Karpas-422 (cell line): ENCODE measurements around the gene RFPL4A. TPM values are rescaled to one million over a fixed set of nuclear protein-coding genes. Genes with fewer than 3 reads are reported as not detected.
"Not testable (repeated sequence)": the region's sequence is repeated elsewhere in the genome, so short reads cannot be mapped to it uniquely, and the experiment has no call there.

Experiments
- DNase-seq: peaks from one replicate; pipeline ENCODE4 v3.0.0-alpha.2; 2015
- H2AFZ ChIP-seq: fragments of 200-600 bp; sonication (generic); 2 replicates; pipeline ENCODE4 v1.6.1; 2014; ENCODE audit warnings: antibody characterized with exemption, low read length, mixed read lengths
- H3K27ac ChIP-seq: fragments of 200-600 bp; sonication (generic); 2 replicates; pipeline ENCODE4 v1.5.1; 2014; ENCODE audit warnings: mild to moderate bottlenecking, low read length, moderate library complexity
- H3K27me3 ChIP-seq: fragments of 200-600 bp; sonication (generic); 2 replicates; pipeline ENCODE4 v1.6.1; 2014; ENCODE audit warnings: low read length, mixed read lengths
- H3K36me3 ChIP-seq: fragments of 200-600 bp; sonication (generic); 2 replicates; pipeline ENCODE4 v1.6.1; 2014; ENCODE audit warnings: low read length, mixed read lengths; ENCODE audit not compliant: insufficient read depth
- H3K4me1 ChIP-seq: fragments of 200-600 bp; sonication (generic); 2 replicates; pipeline ENCODE4 v1.6.1; 2014; ENCODE audit warnings: mild to moderate bottlenecking, low read length, mixed read lengths
- H3K4me2 ChIP-seq: fragments of 200-600 bp; sonication (generic); 2 replicates; pipeline ENCODE4 v1.6.1; 2014; ENCODE audit warnings: low read length, low read depth, mild to moderate bottlenecking; ENCODE audit not compliant: poor library complexity, severe bottlenecking
- H3K4me3 ChIP-seq: fragments of 200-600 bp; sonication (generic); 2 replicates; pipeline ENCODE4 v1.5.1; 2014; ENCODE audit warnings: mild to moderate bottlenecking, antibody characterized with exemption, low read length, mixed read lengths
- H3K79me2 ChIP-seq: fragments of 200-600 bp; sonication (generic); 2 replicates; pipeline ENCODE4 v1.6.1; 2014; ENCODE audit warnings: mild to moderate bottlenecking, low read length, mixed read lengths
- H3K9ac ChIP-seq: fragments of 200-600 bp; sonication (generic); 2 replicates; pipeline ENCODE4 v1.6.0; 2014; ENCODE audit warnings: low read length
- H3K9me2 ChIP-seq: fragments of 200-600 bp; sonication (generic), shearing (Covaris generic); replicated peaks from 2 replicates; pipeline ENCODE4 v1.6.0; 2014; ENCODE audit warnings: mild to moderate bottlenecking, low read length, moderate library complexity; ENCODE audit not compliant: insufficient read depth
- H3K9me3 ChIP-seq: fragments of 300-700, 200-600 bp; sonication (generic); 2 replicates; pipeline ENCODE4 v1.6.1; 2014; ENCODE audit warnings: low read length, mixed read lengths
- H4K20me1 ChIP-seq: fragments of 200-600 bp; sonication (generic); 2 replicates; pipeline ENCODE4 v1.6.1; 2014; ENCODE audit warnings: mild to moderate bottlenecking, antibody characterized with exemption, low read length, low read depth; ENCODE audit not compliant: insufficient read depth
- total RNA-seq: library from RNA; depleted of rRNA; stranded (reverse); fragments of >200 nt; shearing (Covaris generic); gene quantifications from 2 replicates; pipeline ENCODE4 v1.2.3, GENCODE V29; 2014; ENCODE audit warnings: low replicate concordance

RFPL4A gene
- total RNA-seq, 1 experiment from 2014 or later: 0.22 TPM

DNA sequence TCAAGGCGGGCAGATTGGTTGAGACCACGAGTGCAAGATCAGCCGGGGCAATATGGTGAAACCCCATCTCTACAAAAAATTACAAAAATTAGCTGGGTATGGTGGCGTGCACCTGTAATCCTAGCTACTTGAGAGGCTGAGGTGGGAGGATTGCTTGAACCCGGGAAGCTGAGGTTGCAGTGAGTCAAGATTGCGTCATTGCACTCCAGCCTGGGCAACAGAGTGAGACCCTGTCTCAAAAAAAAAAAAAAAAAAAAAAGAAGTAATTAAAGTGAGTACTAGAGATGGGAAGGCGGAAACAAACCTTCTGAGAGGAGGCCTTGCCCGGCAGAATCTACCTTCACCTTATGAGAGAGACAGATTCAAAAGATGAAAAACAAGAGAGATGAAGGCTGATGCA is 35.4 kb upstream of the RFPL4A start:
- no peak overlapping the region for H3K4me2 ChIP-seq
- H4K20me1 ChIP-seq: no peaks in the 10 kb centered on the region
- H3K9me2 ChIP-seq: no peaks in the 10 kb centered on the region
- H3K27me3 ChIP-seq: peaks cover 9% of the 10 kb centered on the region
- no peak overlapping the region for H3K4me3 ChIP-seq
- no peaks in the 10 kb centered on the region for H3K79me2 ChIP-seq
- H3K9me3 ChIP-seq: peaks cover 19% of the 10 kb centered on the region
- DNase-seq: no peak
- H3K27ac ChIP-seq: no peak overlapping the region
- no peaks in the 10 kb centered on the region for H3K4me1 ChIP-seq
- no peak overlapping the region for H3K9ac ChIP-seq
- no peaks in the 10 kb centered on the region for H3K36me3 ChIP-seq
- H2AFZ ChIP-seq: no peak overlapping the region

DNA sequence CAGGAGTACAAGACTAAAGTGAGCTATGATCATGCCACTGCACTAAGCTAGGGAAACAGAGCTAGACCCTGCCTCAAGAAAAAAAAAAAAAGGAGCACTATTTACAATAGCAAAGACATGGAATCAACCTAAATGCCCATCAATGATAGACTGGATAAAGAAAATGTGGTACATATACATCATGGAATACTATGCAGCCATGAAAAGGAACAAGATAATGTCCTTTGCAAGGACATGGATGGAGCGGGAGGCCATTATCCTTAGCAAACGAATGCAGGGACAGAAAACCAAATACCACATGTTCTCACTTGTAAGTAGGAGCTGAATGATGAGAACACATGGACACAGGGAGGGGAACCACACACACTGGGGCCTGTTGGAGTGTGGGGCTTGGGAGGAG is 28.5 kb upstream of the RFPL4A start:
- not testable (repeated sequence) for H3K4me2 ChIP-seq, H3K9ac ChIP-seq, H3K9me3 ChIP-seq, H2AFZ ChIP-seq, H3K27me3 ChIP-seq, H3K27ac ChIP-seq, H3K9me2 ChIP-seq, H3K4me3 ChIP-seq, H4K20me1 ChIP-seq, H3K4me1 ChIP-seq, H3K36me3 ChIP-seq, DNase-seq, H3K79me2 ChIP-seq

DNA sequence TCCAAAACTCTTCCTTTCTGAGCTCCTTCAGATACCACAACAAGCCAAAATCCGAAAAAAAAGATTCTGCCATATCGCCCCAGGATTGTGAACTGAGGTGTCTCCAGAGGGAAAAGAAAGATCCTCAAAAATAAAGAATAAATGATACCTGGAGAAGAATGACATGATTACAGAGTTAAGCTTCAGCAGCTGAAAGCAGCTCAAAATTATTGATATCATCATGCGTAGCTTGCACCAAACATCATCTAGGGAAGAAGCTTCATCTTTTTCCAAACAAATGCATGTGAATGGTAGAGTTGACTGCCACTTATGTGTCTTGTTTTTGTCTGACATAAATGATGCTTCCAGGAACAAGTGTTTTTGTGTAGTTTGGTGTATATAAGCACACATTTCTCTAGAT is 20.6 kb upstream of the RFPL4A start, which contains the start of gene NLRP9:
Gene NLRP9, minus strand, starts transcription at position 101 of the 400 bp plus-strand sequence. Its CDS starts 28 bp downstream, at position 73.
- Histone ChIP-seq H3K27me3 (no peaks in the 10 kb centered on the region), H3K9me3 (no peaks in the 10 kb centered on the region), H3K4me2 (no peak within 1 kb of the TSS), H3K4me1 (no peaks in the 10 kb centered on the region), H2AFZ (no peak within 1 kb of the TSS), H3K27ac (no peak within 1 kb of the TSS), H3K9ac (no peak within 1 kb of the TSS), H3K79me2 (no peaks in the 10 kb centered on the region), H3K36me3 (no peaks in the 10 kb centered on the region), H3K9me2 (no peaks in the 10 kb centered on the region), H4K20me1 (no peaks in the 10 kb centered on the region), H3K4me3 (no peak within 1 kb of the TSS)
- no peak for DNase-seq

DNA sequence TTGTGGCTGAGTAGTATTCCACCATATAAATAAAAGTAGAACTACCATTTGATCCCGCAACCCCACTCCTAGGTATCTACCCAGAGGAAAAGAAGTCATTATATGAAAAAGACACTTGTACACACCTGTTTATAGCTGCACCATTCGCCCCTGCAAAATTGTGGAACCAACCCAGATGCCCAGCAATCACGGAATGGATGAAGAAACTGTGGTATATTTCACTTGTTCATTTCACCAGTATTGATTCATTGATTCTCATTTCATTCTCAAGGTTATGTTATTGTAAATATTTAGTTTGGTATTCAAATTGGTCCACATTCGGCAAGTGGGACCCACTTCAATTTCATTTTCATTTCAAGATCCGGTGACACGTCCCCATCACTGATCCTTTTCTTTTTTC is 8.2 kb upstream of the RFPL4A start:
- no peak overlapping the region for H3K4me3 ChIP-seq
- H3K9me3 ChIP-seq: no peaks in the 10 kb centered on the region
- DNase-seq: no peak
- H3K27me3 ChIP-seq: no peaks in the 10 kb centered on the region
- no peak overlapping the region for H3K9ac ChIP-seq
- no peaks in the 10 kb centered on the region for H4K20me1 ChIP-seq
- no peaks in the 10 kb centered on the region for H3K36me3 ChIP-seq
- no peaks in the 10 kb centered on the region for H3K79me2 ChIP-seq
- H3K27ac ChIP-seq: no peak overlapping the region
- peaks cover 3% of the 10 kb centered on the region; the same call in 1 of the 2 replicates for H3K4me1 ChIP-seq
- no peak overlapping the region for H2AFZ ChIP-seq
- no peaks in the 10 kb centered on the region for H3K9me2 ChIP-seq
- no peak overlapping the region for H3K4me2 ChIP-seq

DNA sequence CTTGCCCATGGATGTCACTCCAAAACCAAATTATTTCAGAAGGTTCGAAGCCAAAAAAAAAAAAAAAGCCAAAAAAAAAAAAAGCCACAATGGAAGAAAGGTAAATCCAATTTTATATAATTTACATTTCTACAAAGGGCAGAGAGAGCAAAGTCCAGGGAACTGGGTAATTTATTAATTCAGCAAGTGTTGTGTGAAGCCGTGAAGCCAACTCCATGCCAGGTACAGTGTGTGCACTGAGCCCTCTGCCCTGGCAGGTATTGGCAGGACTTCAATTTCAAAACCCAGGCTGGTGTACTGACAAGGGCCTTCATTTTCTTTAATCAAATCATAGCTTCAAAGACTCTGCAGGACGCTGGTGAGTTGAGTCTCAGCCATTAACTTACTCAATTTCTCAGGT is 5.5 kb upstream of the RFPL4A start:
- Histone ChIP-seq H2AFZ (no peak overlapping the region), H4K20me1 (no peaks in the 10 kb centered on the region), H3K27ac (no peak overlapping the region), H3K9me3 (no peaks in the 10 kb centered on the region), H3K4me1 (no peaks in the 10 kb centered on the region), H3K9me2 (no peaks in the 10 kb centered on the region), H3K4me2 (no peak overlapping the region), H3K79me2 (no peaks in the 10 kb centered on the region), H3K36me3 (no peaks in the 10 kb centered on the region), H3K9ac (no peak overlapping the region), H3K27me3 (no peaks in the 10 kb centered on the region), H3K4me3 (no peak overlapping the region)
- DNase-seq: no peak

DNA sequence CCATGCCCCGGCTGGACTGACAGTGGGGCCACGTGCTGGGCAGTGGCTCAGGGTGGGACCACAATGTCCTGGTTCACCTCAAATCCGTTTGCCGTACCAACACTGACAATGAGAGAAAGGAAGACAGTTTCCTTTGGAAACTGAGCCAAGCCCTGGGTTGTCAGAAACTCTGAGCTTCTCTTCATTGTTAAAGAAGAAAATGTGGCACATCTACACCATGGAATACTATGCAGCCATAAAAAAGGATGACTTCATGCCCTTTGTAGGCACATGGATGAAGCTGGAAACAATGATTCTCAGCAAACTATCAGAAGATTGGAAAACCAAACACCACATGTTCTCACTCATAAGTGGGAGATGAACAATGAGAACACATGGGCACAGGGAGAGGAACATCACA is 2.1 kb upstream of the RFPL4A start:
- H3K4me1 ChIP-seq, H3K4me2 ChIP-seq, H3K9me3 ChIP-seq, DNase-seq, H4K20me1 ChIP-seq, H2AFZ ChIP-seq, H3K27me3 ChIP-seq, H3K27ac ChIP-seq, H3K79me2 ChIP-seq, H3K36me3 ChIP-seq, H3K9ac ChIP-seq, H3K4me3 ChIP-seq, H3K9me2 ChIP-seq: not testable (repeated sequence)

DNA sequence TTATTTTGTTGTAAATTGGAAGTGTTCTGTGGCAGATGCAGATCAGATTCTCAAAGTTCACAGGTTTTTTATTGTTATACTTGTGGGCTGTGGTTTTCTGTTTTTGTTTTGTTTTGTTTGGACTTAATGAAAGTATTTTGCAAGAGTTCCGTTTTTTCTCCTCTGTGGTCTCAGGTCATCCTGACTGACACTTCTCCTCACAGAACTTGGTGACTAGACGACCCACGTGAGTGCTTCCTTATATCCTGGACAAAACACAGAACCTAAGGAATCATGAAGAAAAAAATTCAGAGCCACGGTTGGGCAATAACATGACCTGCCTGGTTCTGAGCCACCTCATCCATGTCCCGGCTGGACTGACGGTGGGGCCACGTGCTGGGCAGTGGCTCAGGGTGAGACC is 7.6 kb downstream of the RFPL4A start:
- Histone ChIP-seq H3K27ac (no peak overlapping the region), H2AFZ (no peak overlapping the region), H3K36me3 (no peaks in the 10 kb centered on the region), H3K27me3 (no peaks in the 10 kb centered on the region), H3K4me1 (no peaks in the 10 kb centered on the region), H3K4me3 (no peak overlapping the region), H3K4me2 (no peak overlapping the region), H3K9me2 (no peaks in the 10 kb centered on the region), H3K79me2 (no peaks in the 10 kb centered on the region), H3K9ac (no peak overlapping the region), H4K20me1 (no peaks in the 10 kb centered on the region), H3K9me3 (no peaks in the 10 kb centered on the region)
- DNase-seq: no peak

DNA sequence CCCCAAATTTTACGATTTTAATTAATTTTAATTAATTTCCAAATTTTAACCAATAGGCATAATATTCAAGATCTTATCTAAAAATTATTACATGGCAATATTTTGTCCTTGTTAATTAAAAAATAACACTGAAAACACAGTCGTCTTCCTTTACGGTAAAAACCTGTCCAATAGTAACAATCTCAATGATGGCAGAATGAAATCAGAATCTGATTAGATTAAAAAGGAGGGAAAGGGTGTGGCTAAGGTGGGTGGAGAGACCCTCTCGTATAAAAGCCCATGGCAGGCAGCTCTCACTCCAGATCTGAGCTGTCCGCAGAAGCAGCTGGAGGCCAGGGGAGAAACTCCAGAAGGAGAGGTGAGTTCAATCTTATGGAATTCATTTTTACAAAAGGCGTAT is 9.9 kb downstream of the RFPL4A start, which contains the start of gene RFPL4AL1:
Gene RFPL4AL1, plus strand, starts transcription at position 301 of the 400 bp plus-strand sequence. CDS start 2,687 bp downstream, outside the sequence.
- H3K4me2 ChIP-seq, H3K9ac ChIP-seq, H3K36me3 ChIP-seq, H4K20me1 ChIP-seq, H3K9me3 ChIP-seq, H3K27ac ChIP-seq, H3K9me2 ChIP-seq, H3K27me3 ChIP-seq, DNase-seq, H3K79me2 ChIP-seq, H3K4me3 ChIP-seq, H3K4me1 ChIP-seq, H2AFZ ChIP-seq: not testable (repeated sequence)

DNA sequence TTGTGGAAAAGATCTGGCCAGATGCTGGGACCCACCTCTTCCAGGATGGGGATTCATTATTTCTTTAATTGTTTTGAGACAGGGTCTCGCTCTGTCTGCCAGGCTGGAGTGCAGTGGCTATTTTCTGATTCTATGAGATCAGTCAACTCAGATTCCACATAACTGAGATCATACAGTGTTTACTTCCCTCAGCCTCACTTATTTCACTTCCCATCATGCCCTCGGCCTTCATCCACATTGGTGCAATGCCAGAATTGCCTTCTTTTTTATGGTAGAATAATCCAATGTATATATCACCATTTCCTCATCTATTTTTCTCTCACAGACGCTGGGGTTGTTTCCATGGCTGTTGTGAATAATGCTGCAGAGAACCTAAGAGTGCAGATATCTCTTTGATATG is 10.7 kb downstream of the RFPL4A start:
- H3K4me1 ChIP-seq, H3K9me2 ChIP-seq, H3K4me2 ChIP-seq: not testable (repeated sequence)

More for the DNA sequence above, 10.7 kb downstream of the RFPL4A start:
- H3K4me3 ChIP-seq, H3K36me3 ChIP-seq, DNase-seq, H3K9me3 ChIP-seq, H3K27ac ChIP-seq, H2AFZ ChIP-seq, H3K9ac ChIP-seq, H4K20me1 ChIP-seq, H3K79me2 ChIP-seq, H3K27me3 ChIP-seq: not testable (repeated sequence)
